WERI-Rb-1 (cell line): ENCODE data around the gene AHNAK.
A peak's percentile ranks its signal among the peaks of the same experiment; 100 is the strongest.

Source experiments
- DNase-seq: peaks from one replicate; pipeline ENCODE4 v3.0.0-alpha.2; 2020
- H3K27ac ChIP-seq: fragments of 250-450 bp; sonication (Bioruptor Pico); 2 replicates; pipeline ENCODE4 v1.5.1; 2020; ENCODE audit warnings: mild to moderate bottlenecking, moderate library complexity
- H3K27me3 ChIP-seq: fragments of 250-450 bp; sonication (Bioruptor Pico); 2 replicates; pipeline ENCODE4 v1.5.1; 2021; ENCODE audit warnings: mild to moderate bottlenecking, low read depth, moderate library complexity; ENCODE audit not compliant: insufficient read depth, severe bottlenecking
- H3K36me3 ChIP-seq: fragments of 250-450 bp; sonication (Bioruptor Pico); 2 replicates; pipeline ENCODE4 v1.5.1; 2020; ENCODE audit warnings: mild to moderate bottlenecking, moderate library complexity
- H3K4me3 ChIP-seq: 2 replicates; pipeline ENCODE4 v1.5.1; 2011; ENCODE audit warnings: low read depth, mild to moderate bottlenecking, control low read depth, low read length
- H3K9me3 ChIP-seq: fragments of 250-450 bp; sonication (Bioruptor Pico); 2 replicates; pipeline ENCODE4 v1.5.1; 2021; ENCODE audit warnings: mild to moderate bottlenecking, moderate library complexity; ENCODE audit not compliant: severe bottlenecking
- CTCF ChIP-seq: IDR thresholded peaks from 2 replicates; pipeline ENCODE4 v1.5.1; 2011; ENCODE audit warnings: low read depth, mild to moderate bottlenecking, control low read depth, inconsistent platforms, low read length

AHNAK gene

DNA sequence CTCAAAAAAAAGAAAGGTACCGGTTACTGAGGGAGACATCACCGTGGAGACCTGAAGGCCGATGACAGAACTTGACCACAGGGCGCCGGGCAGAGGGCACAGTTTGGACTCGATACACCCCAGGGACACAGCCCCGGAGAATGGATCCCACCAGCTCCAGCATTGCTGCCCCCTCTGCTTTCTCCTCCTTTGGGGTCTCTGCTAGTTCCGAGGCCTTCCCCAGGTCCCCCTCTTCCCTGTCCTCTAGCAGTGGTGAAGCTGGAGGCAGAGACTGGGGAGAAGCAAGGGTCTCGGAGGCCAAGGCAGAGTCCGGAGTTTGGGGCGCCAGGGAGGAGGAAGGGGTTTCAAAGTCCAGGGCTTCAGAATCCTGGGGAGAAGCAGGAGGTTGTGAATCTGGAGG, 31.9 kb upstream of the AHNAK start:
- Histone ChIP-seq H3K4me3 (no peak overlapping the region), H3K27me3 (no peaks in the 10 kb centered on the region), H3K36me3 (peaks cover 50% of the 10 kb centered on the region), H3K27ac (no peak overlapping the region), H3K9me3 (no peaks in the 10 kb centered on the region)
- no peak for DNase-seq
- TF ChIP-seq CTCF: no peak

DNA sequence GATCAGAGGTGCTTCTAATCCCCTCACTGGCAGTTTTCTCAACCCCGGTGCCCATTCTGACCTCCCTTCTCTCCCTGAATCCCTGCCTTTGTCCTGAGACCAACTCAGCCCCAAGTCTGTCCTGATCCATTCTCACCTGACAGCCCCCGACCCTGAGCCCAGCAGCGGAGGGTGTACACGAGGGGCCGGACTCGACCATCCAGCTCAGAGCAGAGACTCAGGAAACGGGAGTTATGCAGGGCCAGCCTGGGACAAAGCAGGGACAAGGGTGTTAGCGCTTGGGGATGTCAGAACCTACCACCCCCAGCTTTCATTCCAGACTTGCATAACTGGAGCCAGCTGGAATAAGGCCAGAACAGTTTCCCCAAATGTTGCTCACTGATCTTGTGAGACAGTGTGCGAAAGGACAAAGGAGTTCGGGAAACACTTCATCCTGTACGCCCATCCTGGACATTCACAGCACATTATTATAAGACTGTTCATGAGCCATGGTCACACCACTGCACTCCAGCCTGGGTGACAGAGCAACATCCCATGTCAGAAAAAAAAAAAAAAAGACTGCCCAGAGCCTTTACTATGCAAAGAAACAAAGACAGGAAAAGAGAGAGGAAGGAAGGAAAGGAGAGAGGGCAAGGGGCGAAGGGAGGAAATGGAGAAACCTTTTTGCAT, 30.6 kb upstream of the AHNAK start:
- H3K4me3 ChIP-seq: no peak overlapping the region
- no peak for TF ChIP-seq CTCF
- peak overlapping the region; percentile 23; the same call in 1 of the 2 replicates for H3K27ac ChIP-seq
- no peaks in the 10 kb centered on the region for H3K27me3 ChIP-seq
- peaks cover 61% of the 10 kb centered on the region for H3K36me3 ChIP-seq
- H3K9me3 ChIP-seq: no peaks in the 10 kb centered on the region
- no peak for DNase-seq

DNA sequence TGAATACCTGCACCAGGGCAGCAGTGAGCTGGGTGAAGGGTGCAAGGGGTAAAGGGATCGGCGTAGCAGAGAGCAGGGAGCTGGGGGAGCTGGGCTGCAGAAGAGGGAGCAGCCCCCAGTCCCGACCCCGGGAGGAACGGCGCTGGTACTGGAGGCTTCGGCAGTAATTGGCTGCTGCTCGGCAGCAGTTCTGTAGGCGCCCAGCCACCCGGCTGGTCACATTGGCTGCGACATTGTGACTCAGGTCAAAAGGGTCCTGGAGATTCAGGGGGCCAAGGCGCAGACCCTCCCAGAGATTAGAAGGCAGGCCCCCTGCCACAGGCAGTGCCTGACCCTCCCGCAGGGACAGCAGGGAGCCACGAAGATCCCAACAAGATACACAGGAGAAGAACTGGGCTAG, 29.2 kb upstream of the AHNAK start:
- Histone ChIP-seq H3K9me3 (no peaks in the 10 kb centered on the region), H3K27ac (peak overlapping the region; percentile 91), H3K27me3 (no peaks in the 10 kb centered on the region), H3K4me3 (no peak overlapping the region), H3K36me3 (peaks cover 68% of the 10 kb centered on the region)
- no peak for DNase-seq
- no peak for TF ChIP-seq CTCF

DNA sequence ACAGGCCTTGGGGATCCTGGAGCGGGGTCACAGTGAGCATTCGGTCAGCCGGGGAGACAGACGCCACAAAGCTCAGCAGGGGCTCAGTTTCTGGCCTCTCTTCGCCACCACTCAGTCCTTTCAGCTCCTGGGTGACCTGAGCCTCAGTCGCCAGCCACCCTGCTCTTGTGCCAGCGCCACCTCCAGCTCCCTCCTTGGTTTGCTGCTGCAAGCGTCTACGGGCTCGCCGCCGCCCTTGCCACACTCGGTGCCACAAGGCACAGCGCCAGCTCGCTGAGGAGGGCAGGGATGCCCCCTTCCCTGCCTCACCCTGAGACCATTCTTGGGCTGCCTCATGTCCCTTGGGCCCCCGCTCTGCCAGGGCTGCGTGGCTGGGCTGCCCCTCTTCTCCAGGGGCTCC, 28.6 kb upstream of the AHNAK start:
- TF ChIP-seq CTCF: no peak
- Histone ChIP-seq H3K36me3 (peaks cover 72% of the 10 kb centered on the region), H3K27ac (peak overlapping the region; percentile 91), H3K4me3 (peak overlapping the region; percentile 100), H3K9me3 (no peaks in the 10 kb centered on the region), H3K27me3 (no peaks in the 10 kb centered on the region)
- DNase-seq: peak; percentile 26

- H3K9me3 ChIP-seq: no peaks in the 10 kb centered on the region
- TF ChIP-seq CTCF: no peak
- H3K4me3 ChIP-seq: peak overlapping the region; percentile 100
- DNase-seq: peak; percentile 68
- H3K27me3 ChIP-seq: no peaks in the 10 kb centered on the region
- H3K36me3 ChIP-seq: peaks cover 73% of the 10 kb centered on the region
- peak overlapping the region; percentile 91 for H3K27ac ChIP-seq
Observed at GRCh38 chr11:62574363-62575071, 27.9 kb upstream of the AHNAK start.
